Stimulated activated CD8-positive, alpha-beta memory T cell treated with anti-CD3 and anti-CD28 coated beads, Interleukin-15, amount 100 ng/mL, for 24 hours (primary cell): ENCODE results near the gene PWP2.
A peak's percentile ranks its signal among the peaks of the same experiment; 100 is the strongest.
"Not testable (repeated sequence)": the region's sequence is repeated elsewhere in the genome, so short reads cannot be mapped to it uniquely, and the experiment has no call there.

Experiments used
- DNase-seq: peaks from one replicate; pipeline ENCODE4 v3.0.0-alpha.2; 2020; ENCODE audit warnings: low read depth

The PWP2 gene

GRCh38 chr21:44138039-44138438, 30.8 kb downstream of the PWP2 start:
- not testable (repeated sequence) for DNase-seq

GRCh38 chr21:44139787-44140551, 32.8 kb downstream of the PWP2 start:
- not testable (repeated sequence) for DNase-seq

- not testable (repeated sequence) for DNase-seq
Observed at GRCh38 chr21:44140552-44140932, 33.3 kb downstream of the PWP2 start.

GRCh38 chr21:44142470-44142869, 35.3 kb downstream of the PWP2 start:
- DNase-seq, result not testable (repeated sequence)

GRCh38 chr21:44143380-44143779, 36.2 kb downstream of the PWP2 start:
- DNase-seq, result not testable (repeated sequence)

GRCh38 chr21:44143996-44144395, 36.8 kb downstream of the PWP2 start:
- not testable (repeated sequence) for DNase-seq

GRCh38 chr21:44144784-44145602, 37.8 kb downstream of the PWP2 start:
- DNase-seq, result not testable (repeated sequence)

GRCh38 chr21:44145616-44146015, 38.4 kb downstream of the PWP2 start:
- not testable (repeated sequence) for DNase-seq

- DNase-seq, result not testable (repeated sequence)
Observed at GRCh38 chr21:44147108-44147507, 39.9 kb downstream of the PWP2 start.

- not testable (repeated sequence) for DNase-seq
Observed at GRCh38 chr21:44150255-44150654, 43.1 kb downstream of the PWP2 start.

- not testable (repeated sequence) for DNase-seq
Observed at GRCh38 chr21:44153214-44153888, 46.2 kb downstream of the PWP2 start.

GRCh38 chr21:44153889-44154228, 46.7 kb downstream of the PWP2 start:
- peak; percentile 0 for DNase-seq

- not testable (repeated sequence) for DNase-seq
Observed at GRCh38 chr21:44154816-44155230, 47.6 kb downstream of the PWP2 start.

GRCh38 chr21:44155231-44155993, 48.2 kb downstream of the PWP2 start:
- not testable (repeated sequence) for DNase-seq

GRCh38 chr21:44155994-44156380, 48.8 kb downstream of the PWP2 start:
- not testable (repeated sequence) for DNase-seq

GRCh38 chr21:44157439-44158081, 50.4 kb downstream of the PWP2 start:
- not testable (repeated sequence) for DNase-seq

GRCh38 chr21:44158082-44158468, 50.9 kb downstream of the PWP2 start:
- DNase-seq, result not testable (repeated sequence)

GRCh38 chr21:44159349-44160297, 52.4 kb downstream of the PWP2 start:
- DNase-seq, result not testable (repeated sequence)

- DNase-seq, result not testable (repeated sequence)
Observed at GRCh38 chr21:44160298-44160672, 53.1 kb downstream of the PWP2 start.

- DNase-seq, result not testable (repeated sequence)
Observed at GRCh38 chr21:44160821-44161220, 53.6 kb downstream of the PWP2 start.
